RCC 7860 (cell line): ENCODE data around the gene ANKRD33B.
A peak's percentile ranks its signal among the peaks of the same experiment; 100 is the strongest.

ENCODE experiments used
- DNase-seq: peaks from one replicate; pipeline ENCODE4 v3.0.0-alpha.2; 2015; ENCODE audit warnings: low spot score
- FAIRE-seq: peaks from 2 replicates; lab custom pipeline; 2012; peaks lifted over from hg19 to GRCh38; lab: Jason Lieb, UNC

The ANKRD33B gene

DNA sequence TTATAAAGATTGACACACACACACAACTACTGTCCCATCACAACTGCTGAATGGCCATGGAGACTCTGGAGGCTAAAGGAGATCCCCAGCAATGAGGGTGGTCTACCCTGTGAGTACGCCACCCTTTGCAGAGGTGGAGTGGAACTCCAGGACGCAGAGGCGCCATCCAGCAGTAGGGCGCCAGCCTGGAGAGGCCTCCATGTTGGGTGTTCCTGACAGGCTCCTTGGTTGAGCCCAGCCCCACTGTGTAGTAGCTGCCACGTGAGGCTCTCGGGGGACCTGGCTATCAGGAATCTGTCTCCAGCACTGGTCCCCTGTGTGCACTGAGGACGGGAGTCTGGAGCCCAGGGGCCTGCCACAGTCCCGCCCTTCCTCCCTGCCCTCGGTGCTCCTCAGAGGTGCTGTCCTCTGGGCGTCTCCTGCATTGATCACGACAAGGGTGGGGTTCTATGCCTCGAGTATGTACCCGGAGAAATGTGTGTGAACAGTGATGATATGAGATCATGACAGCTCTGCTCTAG, 124.8 kb downstream of the ANKRD33B start:
- DNase-seq (no peak), FAIRE-seq (no peak)

DNA sequence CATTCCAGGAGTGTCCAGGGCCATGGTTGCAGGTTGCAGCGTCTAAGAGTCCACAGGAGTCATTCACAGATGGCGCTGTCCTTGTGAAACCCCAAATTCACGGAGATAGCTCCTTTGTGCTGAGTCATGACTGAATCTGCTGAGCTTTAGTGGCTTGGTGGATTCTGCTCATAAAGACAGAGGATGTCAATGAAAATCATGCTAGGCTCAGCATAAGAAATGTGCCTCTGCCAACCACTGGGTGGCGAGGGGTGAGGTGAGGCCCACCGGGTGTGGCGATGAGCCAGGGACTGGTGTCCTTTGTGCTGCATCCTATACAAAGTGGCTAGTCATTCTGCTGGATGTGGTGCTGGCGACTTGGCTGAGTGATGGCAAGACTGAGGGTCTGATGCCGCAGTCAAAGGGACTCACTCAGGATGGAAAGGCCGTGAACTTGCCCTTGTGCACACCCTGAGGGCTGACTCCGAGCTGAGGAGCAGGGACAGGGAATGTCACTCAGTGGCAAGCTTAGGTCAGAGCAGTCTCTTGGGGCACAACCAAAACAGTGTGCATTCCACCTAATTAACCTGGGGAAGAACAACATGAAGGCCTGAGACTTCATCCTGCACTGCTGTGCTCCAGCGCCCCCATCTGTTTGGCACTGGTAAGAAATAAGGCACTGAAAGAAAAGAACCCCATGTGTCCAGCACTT, 125.7 kb downstream of the ANKRD33B start:
- DNase-seq (peak; percentile 75), FAIRE-seq (no peak)

DNA sequence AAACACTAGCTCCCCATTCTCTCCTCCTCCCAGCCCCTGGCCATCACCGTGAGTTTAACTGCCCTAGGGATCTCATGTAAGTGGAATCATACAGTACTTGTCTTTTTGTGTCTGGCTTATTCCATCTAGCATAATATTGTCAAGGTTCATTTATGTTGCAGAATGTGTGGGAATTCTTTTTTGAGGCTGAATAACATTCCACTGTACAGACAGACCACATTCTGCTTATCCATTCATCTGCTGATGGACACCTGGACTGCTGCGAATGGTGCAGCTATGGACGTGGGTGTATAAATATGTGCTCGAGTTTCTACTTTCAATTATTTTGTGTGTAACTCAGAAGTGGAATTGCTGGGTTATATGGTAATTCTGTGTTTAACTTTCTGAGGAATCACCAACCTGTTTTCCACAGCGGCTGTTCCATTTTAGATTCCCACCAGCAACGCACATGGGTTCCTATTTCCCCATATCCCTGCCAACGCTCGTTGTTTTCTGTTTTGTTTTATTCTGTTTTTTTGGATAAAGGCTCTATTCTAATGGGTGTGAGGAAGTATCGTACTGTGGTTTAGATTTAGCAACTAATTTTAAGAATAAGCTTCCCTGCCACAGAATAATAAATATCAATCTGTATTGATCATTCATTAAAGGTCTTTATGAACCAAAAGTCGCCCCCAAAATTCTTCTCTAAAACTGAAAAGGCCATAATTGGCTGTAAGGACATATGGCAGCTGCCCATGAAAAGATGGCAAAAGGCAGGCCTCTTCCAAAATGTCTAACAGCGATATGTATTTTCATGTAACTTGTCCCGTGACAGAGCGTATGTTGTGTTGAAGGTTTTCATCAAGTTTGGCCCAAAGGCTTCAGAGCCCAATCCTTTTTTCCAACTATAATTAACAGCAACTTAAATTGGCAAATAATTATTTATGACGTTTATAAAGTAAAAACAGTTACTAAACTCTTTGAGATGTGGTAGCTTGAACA, 126.9 kb downstream of the ANKRD33B start:
- FAIRE-seq (no peak), DNase-seq (peak; percentile 48)

DNA sequence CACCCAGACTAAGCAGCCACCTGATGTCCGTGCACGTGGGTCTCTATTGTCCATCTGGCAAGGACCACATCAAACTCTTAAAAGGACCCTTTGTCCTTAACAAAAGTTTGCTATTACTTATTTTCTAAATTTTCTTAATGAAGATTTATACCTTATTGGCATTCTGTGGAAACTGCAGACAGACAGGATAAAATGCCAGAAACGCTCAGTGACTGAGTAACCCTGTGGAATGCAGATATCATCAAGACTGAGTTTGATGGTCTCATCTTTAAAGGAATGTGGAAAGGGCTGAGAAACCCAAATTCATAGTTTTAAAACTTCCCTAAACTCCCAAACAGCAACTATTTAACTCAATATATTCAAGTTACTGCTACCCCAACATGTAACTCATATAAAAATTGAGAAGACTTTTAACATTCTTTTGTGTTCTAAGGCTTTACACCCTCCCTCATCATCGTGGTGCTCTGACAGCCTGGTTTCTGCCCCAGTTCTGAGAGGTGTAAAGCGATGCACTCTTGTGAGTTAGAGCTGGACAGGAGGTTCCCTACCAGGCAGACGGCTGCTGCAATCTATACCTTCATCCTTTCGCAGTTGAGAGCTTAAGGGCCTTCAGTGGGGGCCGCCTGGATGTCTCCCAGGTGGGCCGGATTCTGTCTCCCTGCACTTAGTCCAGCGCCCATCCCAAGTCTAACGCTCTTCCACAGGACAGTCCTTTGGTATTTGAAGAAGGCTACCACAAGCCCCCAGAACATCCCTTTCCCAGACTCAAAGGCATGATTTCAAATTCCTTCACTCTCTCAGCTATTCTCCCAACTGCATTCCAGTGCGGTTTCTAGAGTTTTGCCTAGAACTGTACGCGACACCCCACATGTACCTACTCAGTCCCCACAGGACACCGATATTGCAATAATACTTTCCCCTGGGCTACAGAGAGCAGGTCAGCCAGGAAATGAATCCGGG, 128.2 kb downstream of the ANKRD33B start:
- DNase-seq = peak; percentile 75
- FAIRE-seq = peak; percentile 82

DNA sequence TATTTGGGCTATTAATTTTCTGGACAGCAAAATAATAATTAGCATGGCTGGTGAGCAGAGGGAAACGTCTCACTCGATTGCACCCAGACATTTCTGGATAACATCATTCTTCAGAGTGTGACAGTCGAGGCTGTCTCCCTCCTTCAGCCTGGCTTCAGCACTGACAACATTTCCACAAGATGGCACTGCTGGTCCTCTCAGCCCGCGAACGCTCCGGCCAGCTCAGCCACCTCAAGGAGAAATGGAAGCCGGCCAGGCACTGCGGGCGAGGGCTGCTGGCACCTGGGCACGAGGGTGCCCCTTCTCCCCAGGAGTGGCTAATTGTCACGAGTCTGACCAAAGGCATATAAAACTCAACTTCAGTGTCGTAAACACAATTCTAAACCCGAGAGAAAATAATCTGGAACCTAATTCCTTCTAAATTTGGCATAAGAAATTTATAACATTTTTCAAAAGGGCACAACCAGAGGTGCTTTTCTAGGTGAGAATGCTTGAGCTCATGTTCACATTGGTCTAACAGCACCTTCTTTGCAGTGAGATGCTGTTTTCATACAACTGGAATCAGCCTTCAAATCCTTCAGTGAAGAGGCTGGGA, 131.3 kb downstream of the ANKRD33B start:
- FAIRE-seq (peak; percentile 69), DNase-seq (peak; percentile 80)

DNA sequence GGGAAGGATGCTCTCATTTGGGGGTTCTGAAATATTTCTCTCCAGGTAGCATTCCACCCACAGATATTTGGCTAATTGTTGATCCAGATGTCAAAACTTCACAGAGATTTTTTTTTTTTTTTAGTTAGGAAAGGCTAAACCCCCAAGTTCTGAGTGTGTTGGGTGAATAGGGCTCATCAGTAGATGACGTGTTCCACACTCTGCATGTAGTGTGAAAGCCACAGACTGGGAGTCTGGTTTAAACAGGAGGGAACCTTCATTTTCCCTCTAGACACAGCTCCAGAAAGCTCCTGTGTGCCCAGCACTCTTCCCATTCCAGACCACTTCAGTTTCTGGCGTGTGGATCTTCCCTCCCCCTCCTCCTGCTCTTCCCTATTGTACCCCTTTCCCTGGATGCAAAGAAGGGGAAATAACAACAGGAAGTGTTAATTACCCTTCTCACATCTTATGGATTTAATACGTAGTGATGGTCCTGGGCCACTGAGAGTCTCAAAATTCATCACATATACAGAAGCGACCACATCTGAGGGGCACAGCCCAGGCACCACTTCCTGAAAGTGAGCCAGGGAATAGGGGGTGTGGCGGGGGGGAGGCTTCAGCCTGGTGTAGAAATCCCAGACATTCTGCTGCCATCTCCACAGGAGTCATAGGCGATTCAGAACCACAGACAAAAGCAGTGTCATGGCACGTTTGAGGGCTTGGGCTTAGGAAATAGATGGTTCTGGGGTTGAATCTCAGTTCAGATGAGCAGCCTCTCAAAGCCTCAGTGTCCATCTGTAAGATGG, 132.1 kb downstream of the ANKRD33B start:
- DNase-seq (peak; percentile 64), FAIRE-seq (no peak)

DNA sequence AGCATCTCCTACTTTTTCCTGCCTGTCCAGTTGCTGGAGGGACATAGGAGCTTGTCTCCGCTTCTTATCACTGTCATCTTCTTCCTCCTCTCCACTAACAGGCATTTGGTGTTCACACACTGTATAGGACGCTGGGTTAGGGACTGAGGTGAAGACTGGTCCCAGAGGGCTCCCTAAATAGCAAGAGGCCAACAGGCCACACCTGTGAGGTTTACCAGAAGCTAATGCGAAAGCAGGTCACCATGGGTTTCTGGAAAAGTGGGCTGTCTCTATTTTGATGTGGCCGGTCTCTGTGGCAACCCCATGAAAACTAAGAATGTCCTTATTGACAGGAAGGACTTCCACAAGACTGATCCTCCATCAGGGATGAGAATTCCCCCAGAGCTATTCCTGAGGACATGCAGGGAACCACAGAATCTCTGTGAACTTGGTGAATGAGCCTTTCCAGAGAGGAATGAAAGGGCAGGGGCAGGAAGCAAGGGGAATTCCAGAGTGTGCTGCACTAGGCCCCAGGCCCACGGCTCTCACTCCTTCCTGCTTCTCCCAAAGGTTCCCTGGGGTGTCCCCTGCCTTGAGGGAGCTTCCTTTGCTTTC, 135.5 kb downstream of the ANKRD33B start:
- DNase-seq (peak; percentile 70), FAIRE-seq (no peak)

DNA sequence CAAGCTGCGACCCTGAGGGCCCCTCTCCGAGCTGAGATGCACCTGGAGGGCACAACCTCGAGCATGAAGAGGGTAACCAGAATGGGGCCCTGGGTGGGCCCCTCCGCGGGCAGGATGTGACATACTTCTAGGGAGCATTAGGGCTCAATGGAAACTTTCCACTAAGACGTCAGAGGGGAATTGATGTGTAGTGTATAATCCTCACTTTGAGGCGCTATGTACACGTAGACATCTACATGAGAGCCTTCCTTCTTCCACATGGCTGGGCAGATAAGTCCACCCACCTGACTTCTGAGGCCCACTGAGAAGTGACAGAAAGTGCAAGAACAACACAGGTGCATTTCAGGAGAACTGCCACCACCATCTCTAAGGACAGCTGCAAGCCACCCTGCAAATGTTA, 136.1 kb downstream of the ANKRD33B start:
- DNase-seq = no peak
- no peak for FAIRE-seq

DNA sequence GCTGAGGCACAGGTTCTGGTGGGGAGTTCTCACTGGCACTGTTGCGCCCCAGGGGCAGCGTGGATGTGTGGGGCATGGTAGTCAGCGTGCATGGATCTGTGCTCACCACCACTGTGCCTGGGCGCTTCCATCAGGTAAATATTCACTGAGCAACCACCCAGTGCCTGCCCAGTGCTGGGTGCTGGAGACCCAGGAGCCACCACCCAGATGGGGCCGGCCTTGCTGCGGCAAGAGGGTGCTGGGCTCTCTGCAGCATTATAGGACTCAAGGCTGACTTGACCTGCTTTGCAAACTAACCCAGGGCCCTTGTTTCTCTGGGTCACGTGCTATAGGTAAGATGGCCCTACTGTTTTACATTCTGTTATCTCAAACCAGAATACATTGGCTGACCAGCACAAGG, 136.6 kb downstream of the ANKRD33B start:
- DNase-seq = no peak
- FAIRE-seq = no peak

DNA sequence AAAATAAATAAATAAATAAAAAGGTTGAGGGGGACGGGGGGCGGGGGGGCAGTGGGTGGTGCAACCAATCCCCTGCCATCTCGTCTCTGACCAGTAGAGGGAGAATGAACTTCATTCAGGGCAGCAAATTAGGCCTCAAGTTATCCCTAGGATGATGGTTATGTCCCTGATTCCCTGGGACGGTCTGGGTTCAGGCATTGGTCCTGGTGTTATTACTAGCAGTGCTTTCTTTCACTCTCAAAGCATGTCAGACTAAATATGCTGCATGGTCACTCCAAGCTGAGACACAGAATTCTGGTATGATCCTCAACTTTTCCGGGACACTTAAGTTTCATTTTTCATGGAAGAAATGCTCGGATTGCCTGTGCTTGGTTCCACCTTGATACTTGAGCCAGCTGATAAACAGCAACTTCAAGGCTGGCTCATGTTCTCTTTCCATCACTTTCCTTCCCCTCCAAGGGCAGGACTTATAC, 137.7 kb downstream of the ANKRD33B start:
- FAIRE-seq = no peak

DNA sequence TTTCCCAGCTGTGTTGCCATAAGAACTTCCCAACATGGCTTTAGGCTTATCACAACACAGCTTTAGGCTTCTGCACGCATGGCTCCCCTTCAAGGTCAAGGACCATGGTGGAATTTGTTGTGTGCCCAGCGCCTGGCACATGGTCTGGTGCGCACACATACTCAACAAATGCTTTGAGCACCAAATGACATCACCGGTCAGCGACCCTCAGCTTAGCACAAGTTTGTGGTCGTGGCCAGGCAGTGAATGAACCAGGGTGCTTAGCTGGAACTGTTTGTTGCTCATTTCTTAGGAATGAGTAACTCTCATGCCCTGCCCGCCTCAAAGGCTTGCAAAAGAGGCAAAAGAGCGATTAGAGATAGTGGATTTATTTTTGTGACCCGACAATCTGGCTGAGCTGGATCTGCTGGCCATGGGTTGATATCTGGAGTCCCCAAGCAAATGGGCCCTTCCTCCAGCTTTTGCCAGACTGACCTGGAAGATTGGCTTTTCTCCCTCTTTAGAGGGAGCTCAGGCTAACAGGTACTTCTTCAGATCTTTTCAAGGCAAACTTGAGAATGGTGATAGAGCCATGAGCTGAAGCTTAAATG, 138.3 kb downstream of the ANKRD33B start:
- DNase-seq = peak; percentile 100
- peak; percentile 98 for FAIRE-seq

More for the DNA sequence above, 137.7 kb downstream of the ANKRD33B start:
- DNase-seq = peak; percentile 41

DNA sequence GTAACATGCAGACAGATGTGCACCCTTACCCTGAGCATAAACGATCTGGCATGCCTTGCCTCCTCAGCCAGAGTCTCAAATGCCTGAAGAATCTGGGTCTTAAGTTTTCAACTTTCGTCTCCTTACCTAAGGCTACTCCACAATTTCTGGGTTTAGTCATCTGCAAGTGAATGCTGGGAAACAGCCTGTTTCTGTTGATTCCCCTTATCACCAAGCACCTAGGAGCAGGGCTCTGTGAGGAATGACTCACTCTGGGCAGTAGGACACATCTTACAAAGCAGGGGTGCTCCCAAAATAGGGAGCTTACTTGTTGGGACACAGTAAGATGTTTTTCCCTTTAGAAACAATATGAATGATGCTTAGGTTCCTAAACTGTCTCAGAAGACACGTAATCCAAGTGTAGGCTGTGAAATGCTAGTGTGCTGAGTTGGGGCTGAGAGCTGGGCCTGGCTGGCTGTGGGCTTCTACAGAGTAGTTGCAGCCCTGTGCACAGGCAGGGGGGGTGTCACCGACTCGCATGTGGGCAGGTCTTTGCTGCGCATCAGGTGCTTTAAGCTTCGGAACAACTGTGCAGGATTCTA, 139.1 kb downstream of the ANKRD33B start:
- FAIRE-seq = no peak
- DNase-seq = peak; percentile 77

DNA sequence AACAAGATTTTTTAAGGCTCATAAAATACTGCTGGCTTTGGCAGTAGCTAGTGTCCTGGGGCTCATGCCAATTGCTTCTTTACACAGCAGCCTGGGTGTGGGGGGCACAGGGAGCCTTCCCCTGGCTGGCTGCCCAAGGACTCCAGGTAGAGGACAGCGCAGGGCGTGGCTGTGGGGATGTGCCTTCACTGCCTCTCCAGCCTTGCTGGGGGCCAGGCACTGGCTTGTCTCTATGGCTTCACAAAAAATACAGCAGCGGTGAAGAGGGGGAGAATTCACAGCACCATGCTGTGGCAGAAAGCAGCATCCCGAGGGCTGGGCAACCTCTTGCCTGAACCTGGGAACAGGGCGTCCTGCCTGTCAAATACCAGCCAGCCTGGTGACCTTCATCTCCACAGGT, 139.8 kb downstream of the ANKRD33B start:
- DNase-seq = no peak
- no peak for FAIRE-seq

DNA sequence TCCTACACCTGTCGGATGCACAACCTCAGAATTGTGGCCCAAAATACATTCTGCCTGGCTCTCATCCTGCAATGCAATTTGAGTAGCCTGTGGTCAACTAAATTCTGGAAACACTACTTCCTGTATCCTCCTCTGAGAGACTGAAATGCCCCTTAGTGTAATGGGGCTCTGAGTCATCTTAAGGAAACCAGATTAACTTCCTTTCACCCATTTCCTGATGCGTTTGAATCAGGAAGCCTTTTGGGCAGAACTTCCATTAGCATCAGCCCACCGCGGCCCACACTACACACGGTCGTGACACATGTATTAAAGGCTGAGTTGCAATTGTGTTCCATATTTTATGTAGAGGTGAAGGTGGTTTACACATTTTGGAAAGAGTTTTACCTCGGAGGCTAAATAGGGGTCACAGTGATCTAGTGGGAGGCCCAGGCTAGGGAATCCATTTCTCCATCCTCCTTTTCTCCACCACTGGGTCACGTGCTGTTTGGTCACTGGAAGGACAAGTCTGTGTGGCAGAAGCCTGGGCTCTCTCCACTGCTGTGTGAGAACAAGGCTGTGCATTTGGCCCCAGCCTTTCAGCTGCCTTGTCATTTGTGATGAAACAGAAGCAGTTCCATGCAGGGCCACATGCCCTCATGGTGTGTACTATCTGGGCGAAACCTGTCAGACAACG, 141.2 kb downstream of the ANKRD33B start:
- peak; percentile 39 for FAIRE-seq
- DNase-seq = peak; percentile 70

DNA sequence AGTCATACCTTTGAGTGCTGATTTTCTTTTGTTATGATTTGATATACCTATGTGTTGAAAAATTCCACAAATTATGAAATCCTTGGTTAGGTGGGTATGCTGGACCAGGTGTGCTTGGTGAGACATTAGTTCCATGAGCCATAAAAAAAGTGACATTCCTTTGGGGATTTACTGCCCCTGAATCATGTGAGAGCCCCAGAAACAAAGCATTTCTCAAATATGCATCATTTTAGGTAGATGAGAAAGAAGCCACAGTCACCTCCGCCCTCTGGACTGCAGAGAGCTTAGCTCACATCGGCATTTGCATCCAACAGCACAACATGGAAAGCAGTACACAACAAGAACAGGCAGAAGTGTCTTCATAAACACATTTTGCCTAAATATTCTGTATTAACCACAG, 141.9 kb downstream of the ANKRD33B start:
- no peak for FAIRE-seq
- DNase-seq = peak; percentile 43

DNA sequence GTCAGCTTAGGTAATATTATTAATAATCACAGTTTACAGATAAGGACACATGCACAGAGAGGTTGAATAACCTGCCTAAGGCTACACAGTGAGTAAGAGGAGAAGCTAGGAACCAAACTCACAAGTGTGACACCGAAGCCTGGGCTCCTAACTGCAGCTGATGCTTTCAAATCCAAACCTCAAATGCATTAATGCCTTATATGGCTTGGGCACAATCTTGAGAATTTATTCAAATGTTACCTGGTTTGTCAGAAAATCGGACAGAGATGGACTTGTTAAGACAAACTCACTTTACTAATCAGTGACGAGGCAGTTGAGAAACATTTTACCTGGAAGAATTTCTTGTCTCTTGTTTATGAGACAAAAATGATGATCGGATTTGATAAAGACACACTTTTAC, 142.5 kb downstream of the ANKRD33B start:
- FAIRE-seq (no peak), DNase-seq (no peak)
